Neural progenitor cell (in vitro differentiated cells): ENCODE results near the gene SMTNL2.

Experiments
- EZH2 ChIP-seq: fragments of 200-600 bp; sonication (generic); IDR thresholded peaks from 2 replicates; pipeline ENCODE4 v1.6.1; 2017; ENCODE audit warnings: antibody characterized with exemption, mild to moderate bottlenecking, moderate library complexity
- TF ChIP-seq, protein P1 (sequence below): fragments of 200-600 bp; sonication (generic); IDR thresholded peaks from 2 replicates; pipeline ENCODE4 v1.5.1; 2017; ENCODE audit warnings: antibody characterized with exemption, mild to moderate bottlenecking

DNA sequence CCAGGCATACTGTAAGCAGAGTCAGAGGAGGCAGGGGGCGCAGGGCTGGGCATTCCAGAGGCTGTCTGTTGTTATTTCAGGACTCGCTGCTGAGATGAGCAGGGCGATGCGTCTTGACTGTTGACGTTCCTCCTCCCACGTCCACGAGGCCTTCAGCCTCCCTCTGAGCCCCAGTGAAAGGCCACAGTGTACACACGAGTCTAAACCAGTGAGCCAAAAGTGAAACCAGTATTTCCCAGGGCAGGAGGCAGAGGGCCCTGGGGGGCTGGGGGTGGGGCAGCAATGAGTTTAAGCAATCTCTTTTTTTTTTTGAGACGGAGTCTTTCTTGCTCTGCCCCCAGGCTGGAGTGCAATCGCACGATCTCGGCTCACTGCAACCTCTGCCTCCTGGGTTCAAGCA lies 21.5 kb downstream of the SMTNL2 start:
- TF ChIP-seq, protein P1, sequence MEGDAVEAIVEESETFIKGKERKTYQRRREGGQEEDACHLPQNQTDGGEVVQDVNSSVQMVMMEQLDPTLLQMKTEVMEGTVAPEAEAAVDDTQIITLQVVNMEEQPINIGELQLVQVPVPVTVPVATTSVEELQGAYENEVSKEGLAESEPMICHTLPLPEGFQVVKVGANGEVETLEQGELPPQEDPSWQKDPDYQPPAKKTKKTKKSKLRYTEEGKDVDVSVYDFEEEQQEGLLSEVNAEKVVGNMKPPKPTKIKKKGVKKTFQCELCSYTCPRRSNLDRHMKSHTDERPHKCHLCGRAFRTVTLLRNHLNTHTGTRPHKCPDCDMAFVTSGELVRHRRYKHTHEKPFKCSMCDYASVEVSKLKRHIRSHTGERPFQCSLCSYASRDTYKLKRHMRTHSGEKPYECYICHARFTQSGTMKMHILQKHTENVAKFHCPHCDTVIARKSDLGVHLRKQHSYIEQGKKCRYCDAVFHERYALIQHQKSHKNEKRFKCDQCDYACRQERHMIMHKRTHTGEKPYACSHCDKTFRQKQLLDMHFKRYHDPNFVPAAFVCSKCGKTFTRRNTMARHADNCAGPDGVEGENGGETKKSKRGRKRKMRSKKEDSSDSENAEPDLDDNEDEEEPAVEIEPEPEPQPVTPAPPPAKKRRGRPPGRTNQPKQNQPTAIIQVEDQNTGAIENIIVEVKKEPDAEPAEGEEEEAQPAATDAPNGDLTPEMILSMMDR: no peak
- TF ChIP-seq EZH2: no peak
